Transverse colon (tissue), 4 donors: ENCODE measurements around the gene PTPRG.

Experiments
- EP300 ChIP-seq: sonication (generic); formaldehyde crosslinking; IDR thresholded peaks from one replicate; pipeline ENCODE4 v1.6.1; 2017; ENCODE audit warnings: antibody characterized with exemption, low read depth
- POLR2A ChIP-seq: fragments of 450-650 bp; IDR thresholded peaks from one replicate; pipeline ENCODE4 v1.6.1; 2016; ENCODE audit warnings: antibody characterized with exemption, mild to moderate bottlenecking, moderate library complexity
- POLR2AphosphoS5 ChIP-seq, 3 donors: sonication (generic); formaldehyde crosslinking; IDR thresholded peaks; one replicate each; pipeline ENCODE4 v1.6.1; 2016; ENCODE audit warnings: antibody characterized with exemption in 3 of 3
- TF ChIP-seq, protein P1 (sequence below), 5 experiments: fragments of 200-600 bp in 3 of 5; fragments of 450-650 bp in 2 of 5; sonication (generic) in 3 of 5; IDR thresholded peaks; 1 replicate in 2 of 5; 2 replicates in 3 of 5; pipeline ENCODE4 v1.5.1; 2016 to 2017; ENCODE audit warnings: antibody characterized with exemption in 5 of 5, inconsistent platforms in 3 of 5, mild to moderate bottlenecking in 2 of 5, moderate library complexity in 1 of 5

DNA sequence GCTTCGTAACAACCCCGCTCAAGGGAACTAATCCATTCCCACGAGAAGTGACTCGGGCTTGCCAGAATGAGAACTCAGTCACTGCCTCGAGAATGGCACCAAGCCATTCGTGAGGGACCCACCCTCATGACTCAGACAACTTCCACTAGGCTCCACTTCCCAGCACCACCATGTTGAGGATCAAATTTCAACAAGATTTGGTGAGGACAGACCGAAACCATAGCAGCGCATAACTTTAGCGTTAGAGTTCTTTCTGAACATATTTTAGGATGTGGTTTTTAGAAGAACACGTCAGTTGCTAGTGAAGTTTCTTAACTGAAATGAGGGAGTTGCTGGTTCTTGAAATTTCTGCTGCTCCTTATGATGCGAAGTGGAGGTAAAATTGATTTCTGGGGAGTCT lies 13.5 kb downstream of the PTPRG start:
- no peak for TF ChIP-seq POLR2AphosphoS5 (IDR thresholded peaks at IDR 0.05)
- no peak for TF ChIP-seq EP300
- TF ChIP-seq, protein P1, sequence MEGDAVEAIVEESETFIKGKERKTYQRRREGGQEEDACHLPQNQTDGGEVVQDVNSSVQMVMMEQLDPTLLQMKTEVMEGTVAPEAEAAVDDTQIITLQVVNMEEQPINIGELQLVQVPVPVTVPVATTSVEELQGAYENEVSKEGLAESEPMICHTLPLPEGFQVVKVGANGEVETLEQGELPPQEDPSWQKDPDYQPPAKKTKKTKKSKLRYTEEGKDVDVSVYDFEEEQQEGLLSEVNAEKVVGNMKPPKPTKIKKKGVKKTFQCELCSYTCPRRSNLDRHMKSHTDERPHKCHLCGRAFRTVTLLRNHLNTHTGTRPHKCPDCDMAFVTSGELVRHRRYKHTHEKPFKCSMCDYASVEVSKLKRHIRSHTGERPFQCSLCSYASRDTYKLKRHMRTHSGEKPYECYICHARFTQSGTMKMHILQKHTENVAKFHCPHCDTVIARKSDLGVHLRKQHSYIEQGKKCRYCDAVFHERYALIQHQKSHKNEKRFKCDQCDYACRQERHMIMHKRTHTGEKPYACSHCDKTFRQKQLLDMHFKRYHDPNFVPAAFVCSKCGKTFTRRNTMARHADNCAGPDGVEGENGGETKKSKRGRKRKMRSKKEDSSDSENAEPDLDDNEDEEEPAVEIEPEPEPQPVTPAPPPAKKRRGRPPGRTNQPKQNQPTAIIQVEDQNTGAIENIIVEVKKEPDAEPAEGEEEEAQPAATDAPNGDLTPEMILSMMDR (IDR thresholded peaks at IDR 0.05), result no peak
- TF ChIP-seq POLR2A, result no peak
